Measurements from ENCODE around the gene POLQ.

DNA sequence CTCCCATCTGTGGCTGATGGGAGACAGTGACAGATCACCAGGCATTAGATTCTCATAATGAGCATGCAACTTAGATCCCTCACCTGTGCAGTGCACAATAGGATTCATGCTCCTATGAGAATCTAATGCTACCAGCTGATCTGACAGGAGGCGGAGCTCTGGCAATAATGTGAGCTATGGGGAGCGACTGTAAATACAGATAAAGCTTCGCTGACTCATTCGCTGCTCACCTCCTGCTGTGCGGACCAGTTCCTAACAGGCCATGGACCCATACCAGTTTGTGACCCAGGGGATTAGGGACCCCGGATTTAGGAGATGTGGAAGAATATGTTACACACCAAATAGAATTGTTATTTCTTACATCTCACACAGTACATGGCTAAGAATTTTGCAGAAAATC lies 28.7 kb upstream of the POLQ start:
- no peak for TF ChIP-seq CTCF (IDR thresholded peaks at IDR 0.05 in 4 of 5, conservative IDR thresholded peaks at IDR 0.05 in 1 of 5)
- TF ChIP-seq POLR2A (IDR thresholded peaks at IDR 0.05), result no peak

Measured in gastrocnemius medialis (tissue), 4 donors.